H1 (cell line): ENCODE data around the gene TMEM156. TPM values are rescaled to one million over a fixed set of nuclear protein-coding genes. Genes with fewer than 3 reads are reported as not detected.

Experiments used
- SRF ChIP-seq: IDR thresholded peaks from 2 replicates; pipeline ENCODE4 v1.6.1; 2011; ENCODE audit warnings: mild to moderate bottlenecking, low read depth, low read length, moderate library complexity
- TAF7 ChIP-seq: optimal IDR thresholded peaks from 2 replicates; pipeline ENCODE3; 2011; ENCODE audit warnings: low read depth, mild to moderate bottlenecking, inconsistent platforms, low read length, moderate library complexity, borderline replicate concordance
- polyA plus RNA-seq, 7 experiments: library from polyadenylated mRNA; depleted of rRNA in 3 of 7; stranded (reverse) in 5 of 7; unstranded in 2 of 7; fragments of >200 nt in 5 of 7; fragments of 200-250 nt in 2 of 7; gene quantifications; 1 replicate in 5 of 7; 2 replicates in 1 of 7; 4 replicates in 1 of 7; pipeline versions ENCODE4 v1.2.1 to v1.2.3, GENCODE V29; 2011 to 2013; ENCODE audit warnings: missing spikeins in 2 of 7, mixed read lengths in 2 of 7
- total RNA-seq: library from RNA; stranded (reverse); fragmentation: NEBNext Ultra II Directional; extraction: Animal tissue kit (Norgen Biotek cat#: 25700); gene quantifications from 2 replicates; pipeline ENCODE4 v1.2.1, GENCODE V29; 2021
- TF ChIP-seq, protein P1 (sequence below): fragments of 300-600 bp; sonication (generic); IDR thresholded peaks from 2 replicates; pipeline ENCODE4 v1.7.1; 2012; ENCODE audit warnings: low read length, moderate library complexity, mild to moderate bottlenecking, inconsistent platforms; ENCODE audit not compliant: insufficient replicate concordance

Gene TMEM156
- total and polyA plus RNA-seq, 2 of the 8 experiments (the other 6 are each of a cell fraction or from before 2014, with no cell fraction given): not detected

DNA sequence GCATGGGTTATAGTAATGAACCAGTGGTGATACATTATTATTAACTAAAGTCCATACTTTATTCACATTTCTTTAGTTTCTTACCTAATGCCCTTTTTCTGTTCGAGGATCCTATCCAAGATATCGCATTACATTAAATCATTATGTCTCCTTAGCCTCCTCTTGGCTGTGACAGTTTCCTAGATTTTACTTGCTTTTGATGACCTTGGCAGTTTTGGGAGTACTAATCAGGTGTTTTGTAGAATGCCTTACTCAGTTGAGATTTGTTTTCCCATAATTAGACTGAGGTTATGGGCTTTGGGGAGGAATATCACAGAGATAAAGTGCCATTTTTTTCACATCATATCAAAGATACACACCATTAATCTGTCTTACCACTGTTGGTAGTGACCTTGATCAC lies 34.8 kb upstream of the TMEM156 start (continued):
- TF ChIP-seq, protein P1, sequence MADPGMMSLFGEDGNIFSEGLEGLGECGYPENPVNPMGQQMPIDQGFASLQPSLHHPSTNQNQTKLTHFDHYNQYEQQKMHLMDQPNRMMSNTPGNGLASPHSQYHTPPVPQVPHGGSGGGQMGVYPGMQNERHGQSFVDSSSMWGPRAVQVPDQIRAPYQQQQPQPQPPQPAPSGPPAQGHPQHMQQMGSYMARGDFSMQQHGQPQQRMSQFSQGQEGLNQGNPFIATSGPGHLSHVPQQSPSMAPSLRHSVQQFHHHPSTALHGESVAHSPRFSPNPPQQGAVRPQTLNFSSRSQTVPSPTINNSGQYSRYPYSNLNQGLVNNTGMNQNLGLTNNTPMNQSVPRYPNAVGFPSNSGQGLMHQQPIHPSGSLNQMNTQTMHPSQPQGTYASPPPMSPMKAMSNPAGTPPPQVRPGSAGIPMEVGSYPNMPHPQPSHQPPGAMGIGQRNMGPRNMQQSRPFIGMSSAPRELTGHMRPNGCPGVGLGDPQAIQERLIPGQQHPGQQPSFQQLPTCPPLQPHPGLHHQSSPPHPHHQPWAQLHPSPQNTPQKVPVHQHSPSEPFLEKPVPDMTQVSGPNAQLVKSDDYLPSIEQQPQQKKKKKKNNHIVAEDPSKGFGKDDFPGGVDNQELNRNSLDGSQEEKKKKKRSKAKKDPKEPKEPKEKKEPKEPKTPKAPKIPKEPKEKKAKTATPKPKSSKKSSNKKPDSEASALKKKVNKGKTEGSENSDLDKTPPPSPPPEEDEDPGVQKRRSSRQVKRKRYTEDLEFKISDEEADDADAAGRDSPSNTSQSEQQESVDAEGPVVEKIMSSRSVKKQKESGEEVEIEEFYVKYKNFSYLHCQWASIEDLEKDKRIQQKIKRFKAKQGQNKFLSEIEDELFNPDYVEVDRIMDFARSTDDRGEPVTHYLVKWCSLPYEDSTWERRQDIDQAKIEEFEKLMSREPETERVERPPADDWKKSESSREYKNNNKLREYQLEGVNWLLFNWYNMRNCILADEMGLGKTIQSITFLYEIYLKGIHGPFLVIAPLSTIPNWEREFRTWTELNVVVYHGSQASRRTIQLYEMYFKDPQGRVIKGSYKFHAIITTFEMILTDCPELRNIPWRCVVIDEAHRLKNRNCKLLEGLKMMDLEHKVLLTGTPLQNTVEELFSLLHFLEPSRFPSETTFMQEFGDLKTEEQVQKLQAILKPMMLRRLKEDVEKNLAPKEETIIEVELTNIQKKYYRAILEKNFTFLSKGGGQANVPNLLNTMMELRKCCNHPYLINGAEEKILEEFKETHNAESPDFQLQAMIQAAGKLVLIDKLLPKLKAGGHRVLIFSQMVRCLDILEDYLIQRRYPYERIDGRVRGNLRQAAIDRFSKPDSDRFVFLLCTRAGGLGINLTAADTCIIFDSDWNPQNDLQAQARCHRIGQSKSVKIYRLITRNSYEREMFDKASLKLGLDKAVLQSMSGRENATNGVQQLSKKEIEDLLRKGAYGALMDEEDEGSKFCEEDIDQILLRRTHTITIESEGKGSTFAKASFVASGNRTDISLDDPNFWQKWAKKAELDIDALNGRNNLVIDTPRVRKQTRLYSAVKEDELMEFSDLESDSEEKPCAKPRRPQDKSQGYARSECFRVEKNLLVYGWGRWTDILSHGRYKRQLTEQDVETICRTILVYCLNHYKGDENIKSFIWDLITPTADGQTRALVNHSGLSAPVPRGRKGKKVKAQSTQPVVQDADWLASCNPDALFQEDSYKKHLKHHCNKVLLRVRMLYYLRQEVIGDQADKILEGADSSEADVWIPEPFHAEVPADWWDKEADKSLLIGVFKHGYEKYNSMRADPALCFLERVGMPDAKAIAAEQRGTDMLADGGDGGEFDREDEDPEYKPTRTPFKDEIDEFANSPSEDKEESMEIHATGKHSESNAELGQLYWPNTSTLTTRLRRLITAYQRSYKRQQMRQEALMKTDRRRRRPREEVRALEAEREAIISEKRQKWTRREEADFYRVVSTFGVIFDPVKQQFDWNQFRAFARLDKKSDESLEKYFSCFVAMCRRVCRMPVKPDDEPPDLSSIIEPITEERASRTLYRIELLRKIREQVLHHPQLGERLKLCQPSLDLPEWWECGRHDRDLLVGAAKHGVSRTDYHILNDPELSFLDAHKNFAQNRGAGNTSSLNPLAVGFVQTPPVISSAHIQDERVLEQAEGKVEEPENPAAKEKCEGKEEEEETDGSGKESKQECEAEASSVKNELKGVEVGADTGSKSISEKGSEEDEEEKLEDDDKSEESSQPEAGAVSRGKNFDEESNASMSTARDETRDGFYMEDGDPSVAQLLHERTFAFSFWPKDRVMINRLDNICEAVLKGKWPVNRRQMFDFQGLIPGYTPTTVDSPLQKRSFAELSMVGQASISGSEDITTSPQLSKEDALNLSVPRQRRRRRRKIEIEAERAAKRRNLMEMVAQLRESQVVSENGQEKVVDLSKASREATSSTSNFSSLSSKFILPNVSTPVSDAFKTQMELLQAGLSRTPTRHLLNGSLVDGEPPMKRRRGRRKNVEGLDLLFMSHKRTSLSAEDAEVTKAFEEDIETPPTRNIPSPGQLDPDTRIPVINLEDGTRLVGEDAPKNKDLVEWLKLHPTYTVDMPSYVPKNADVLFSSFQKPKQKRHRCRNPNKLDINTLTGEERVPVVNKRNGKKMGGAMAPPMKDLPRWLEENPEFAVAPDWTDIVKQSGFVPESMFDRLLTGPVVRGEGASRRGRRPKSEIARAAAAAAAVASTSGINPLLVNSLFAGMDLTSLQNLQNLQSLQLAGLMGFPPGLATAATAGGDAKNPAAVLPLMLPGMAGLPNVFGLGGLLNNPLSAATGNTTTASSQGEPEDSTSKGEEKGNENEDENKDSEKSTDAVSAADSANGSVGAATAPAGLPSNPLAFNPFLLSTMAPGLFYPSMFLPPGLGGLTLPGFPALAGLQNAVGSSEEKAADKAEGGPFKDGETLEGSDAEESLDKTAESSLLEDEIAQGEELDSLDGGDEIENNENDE: no peak
- TF ChIP-seq SRF (no peak), TAF7 (no peak)
